ENCODE results near the gene ARHGAP1. TPM values are rescaled to one million over a fixed set of nuclear protein-coding genes. Genes with fewer than 3 reads are reported as not detected.

Gene ARHGAP1
- total RNA-seq, 1 experiment from 2014 or later = 43.5 TPM

- no peak for DNase-seq (ENCODE audit: low read depth, low spot score)
- intact Hi-C loops (cut with micrococcal nuclease; ENCODE audit: unreplicated experiment) = no loop called here
Observed at GRCh38 chr11:46677169-46677568, 23.2 kb downstream of the ARHGAP1 start.

GRCh38 chr11:46676436-46677158, 23.8 kb downstream of the ARHGAP1 start:
- Histone ChIP-seq H3K4me3 (ENCODE audit: low read depth in 2 of 2, low read length in 2 of 2) (no peak overlapping the region), H3K27ac (ENCODE audit: low read length) (no peak overlapping the region), H3K27me3 (ENCODE audit: control insufficient read depth, insufficient read depth, low read length) (no peaks in the 10 kb centered on the region), H3K9me3 (ENCODE audit: control insufficient read depth, insufficient read depth, low read depth, low read length) (no peaks in the 10 kb centered on the region), H3K4me1 (ENCODE audit: control insufficient read depth, insufficient read depth, low read length) (peaks cover 8% of the 10 kb centered on the region), H3K36me3 (ENCODE audit: control insufficient read depth, insufficient read depth, low read length) (no peaks in the 10 kb centered on the region)
- CTCF ChIA-PET = no interaction called here
- ATAC-seq (no peak), DNase-seq (ENCODE audit: low read depth, low spot score) (no peak)
- in situ Hi-C loops (cut with HindIII; ENCODE audit: low pct_unique_long_range_greater_than_20kb, low sequenced_read_pairs) (no loop called here), intact Hi-C loops (cut with micrococcal nuclease; ENCODE audit: unreplicated experiment) (no loop called here)
- POLR2A ChIA-PET = interaction anchor here (0.7 kb wide), 1 partner anchor 58 kb away, joined by 14 read pairs; no protein-coding TSS in a partner anchor
- BruUV-seq (replicated peaks) = no TSS peak
- no peak for TF ChIP-seq SIN3A (IDR thresholded peaks at IDR 0.05; ENCODE audit: borderline replicate concordance, insufficient read depth, low read depth, low read length)
- no peak for TF ChIP-seq REST (IDR thresholded peaks at IDR 0.05; ENCODE audit: insufficient read depth in 1 of 2, low read depth in 2 of 2, low read length in 1 of 2)
- no peak for TF ChIP-seq CTCF (IDR thresholded peaks at IDR 0.05)
- TF ChIP-seq POLR2AphosphoS5 (IDR thresholded peaks at IDR 0.05; ENCODE audit: low read depth, low read length) = no peak
- TF ChIP-seq TCF7L2 (IDR thresholded peaks at IDR 0.05; ENCODE audit: low read depth, low read length) = no peak

More at GRCh38 chr11:46677169-46677568, 23.2 kb downstream of the ARHGAP1 start:
- TSS peak; percentile 90 for BruUV-seq (replicated peaks)
- CTCF ChIA-PET = no interaction called here
- Histone ChIP-seq H3K27ac (ENCODE audit: low read length) (no peak overlapping the region), H3K4me3 (ENCODE audit: low read depth in 2 of 2, low read length in 2 of 2) (no peak overlapping the region), H3K9me3 (ENCODE audit: control insufficient read depth, insufficient read depth, low read depth, low read length) (no peaks in the 10 kb centered on the region), H3K4me1 (ENCODE audit: control insufficient read depth, insufficient read depth, low read length) (peaks cover 8% of the 10 kb centered on the region), H3K27me3 (ENCODE audit: control insufficient read depth, insufficient read depth, low read length) (no peaks in the 10 kb centered on the region), H3K36me3 (ENCODE audit: control insufficient read depth, insufficient read depth, low read length) (no peaks in the 10 kb centered on the region)
- ATAC-seq = no peak
- in situ Hi-C loops (cut with HindIII; ENCODE audit: low pct_unique_long_range_greater_than_20kb, low sequenced_read_pairs) = no loop called here
- TF ChIP-seq CTCF (IDR thresholded peaks at IDR 0.05) (no peak), POLR2AphosphoS5 (IDR thresholded peaks at IDR 0.05; ENCODE audit: low read depth, low read length) (no peak), REST (IDR thresholded peaks at IDR 0.05; ENCODE audit: insufficient read depth in 1 of 2, low read depth in 2 of 2, low read length in 1 of 2) (no peak)
- POLR2A ChIA-PET = no interaction called here

Data from Panc1 (cell line).